HepG2 (cell line): ENCODE data around the gene ENAH. TPM values are rescaled to one million over a fixed set of nuclear protein-coding genes. Genes with fewer than 3 reads are reported as not detected.

Source experiments
- ATAC-seq: fragments of 200-7000 bp; cut with Tn5 transposase; 3 replicates; pipeline ENCODE4 v1.9.1; 2020; ENCODE audit warnings: mild to moderate bottlenecking, moderate library complexity
- BruUV-seq: library from RNA; stranded (reverse); fragments of 400-500 nt; replicated peaks from 2 replicates; lab custom pipeline; 2021; lab: Mats Ljungman, UMichigan
- CTCF ChIA-PET: fragments of 300-600 bp; formaldehyde crosslinking; extraction: SDS; loops from one replicate; lab custom pipeline; 2021; ENCODE audit warnings: low total read pairs, inconsistent platforms, low intra/inter-chr PET ratio; lab: Yijun Ruan, JAX
- POLR2A ChIA-PET: fragments of 350-600 bp; sonication (Branson Sonifier 250); formaldehyde crosslinking; loops from one replicate; lab custom pipeline; 2020; ENCODE audit warnings: antibody characterized with exemption, inconsistent platforms; lab: Yijun Ruan, JAX
- DNase-seq: peaks from one replicate; pipeline ENCODE4 v3.0.0-alpha.2; 2015; ENCODE audit warnings: low spot score
- FAIRE-seq: peaks from 3 replicates; lab custom pipeline; 2011; peaks lifted over from hg19 to GRCh38; lab: Jason Lieb, UNC
- H2AFZ ChIP-seq: one replicate; pipeline ENCODE4 v1.6.1; 2011; ENCODE audit warnings: low read length, inconsistent platforms
- H3K27ac ChIP-seq: fragments of 300-600 bp; 3 replicates; pipeline ENCODE4 v1.8.0; 2011; ENCODE audit warnings: mixed run types, mild to moderate bottlenecking, mixed read lengths, low read length, inconsistent platforms; ENCODE audit not compliant: insufficient read depth; ENCODE audit errors: extremely low read length
- H3K27me3 ChIP-seq, 2 experiments: fragments of 200-600 bp in 1 of 2; 2 replicates in 1 of 2; 3 replicates in 1 of 2; pipeline versions ENCODE4 v1.6.0 to v1.8.0; 2011; ENCODE audit warnings: low read length in 2 of 2, mild to moderate bottlenecking in 2 of 2, moderate library complexity in 2 of 2, inconsistent platforms in 1 of 2; ENCODE audit not compliant: insufficient read depth in 2 of 2, control insufficient read depth in 1 of 2
- H3K36me3 ChIP-seq, 2 experiments: fragments of 200-600 bp in 1 of 2; replicated peaks in 1 of 2; 2 replicates in 1 of 2; 3 replicates in 1 of 2; pipeline versions ENCODE4 v1.5.1 to v1.8.0; 2011; ENCODE audit warnings: low read length in 2 of 2, inconsistent platforms in 1 of 2; ENCODE audit not compliant: insufficient read depth in 2 of 2, control insufficient read depth in 1 of 2
- H3K4me1 ChIP-seq: 2 replicates; pipeline ENCODE4 v1.5.1; 2012; ENCODE audit warnings: low read length, inconsistent platforms; ENCODE audit not compliant: insufficient read depth
- H3K4me2 ChIP-seq: 2 replicates; pipeline ENCODE4 v1.6.0; 2011; ENCODE audit warnings: low read depth, low read length, inconsistent platforms
- H3K4me3 ChIP-seq, 3 experiments: fragments of 200-600 bp in 1 of 3; sonication (generic), shearing (Covaris generic) in 1 of 3; replicated peaks in 1 of 3; 2 replicates each; pipeline ENCODE4 v1.5.1; 2011 to 2016; ENCODE audit warnings: low read length in 3 of 3, inconsistent platforms in 2 of 3, low read depth in 2 of 3, mild to moderate bottlenecking in 2 of 3, control low read depth in 1 of 3, mixed read lengths in 1 of 3; ENCODE audit not compliant: insufficient read depth in 1 of 3
- H3K79me2 ChIP-seq: one replicate; pipeline ENCODE4 v1.6.1; 2011; ENCODE audit warnings: low read length, inconsistent platforms; ENCODE audit not compliant: insufficient read depth
- H3K9ac ChIP-seq: 2 replicates; pipeline ENCODE4 v1.6.0; 2011; ENCODE audit warnings: mild to moderate bottlenecking, low read depth, low read length, inconsistent platforms; ENCODE audit not compliant: insufficient read depth
- H3K9me3 ChIP-seq: 2 replicates; pipeline ENCODE4 v1.5.1; 2012; ENCODE audit warnings: mild to moderate bottlenecking, low read length
- H4K20me1 ChIP-seq: 2 replicates; pipeline ENCODE4 v1.6.0; 2011; ENCODE audit warnings: inconsistent platforms, mild to moderate bottlenecking, low read length, moderate library complexity; ENCODE audit not compliant: insufficient read depth
- ATRX ChIP-seq: sonication (generic); formaldehyde crosslinking; IDR thresholded peaks from 2 replicates; pipeline ENCODE4 v1.4.0; 2020; ENCODE audit warnings: missing genetic modification reagents, borderline replicate concordance
- CBX1 ChIP-seq: IDR thresholded peaks from one replicate; pipeline ENCODE4 v1.6.1; 2016; ENCODE audit warnings: antibody characterized with exemption, low read depth
- CENPX ChIP-seq: sonication (generic); formaldehyde crosslinking; IDR thresholded peaks from 2 replicates; pipeline ENCODE4 v1.9.0; 2021; ENCODE audit warnings: mild to moderate bottlenecking, missing genetic modification reagents, moderate library complexity
- CREBL2 ChIP-seq: sonication (generic); formaldehyde crosslinking; IDR thresholded peaks from 2 replicates; pipeline ENCODE4 v1.8.1; 2023; ENCODE audit warnings: missing genetic modification reagents, mild to moderate bottlenecking, borderline replicate concordance
- FLYWCH1 ChIP-seq: sonication (generic); formaldehyde crosslinking; IDR thresholded peaks from 2 replicates; pipeline ENCODE4 v1.8.1; 2023; ENCODE audit warnings: mild to moderate bottlenecking, missing genetic modification reagents
- HNF1B ChIP-seq: sonication (generic); formaldehyde crosslinking; IDR thresholded peaks from 2 replicates; pipeline ENCODE4 v1.5.1; 2020; ENCODE audit warnings: mild to moderate bottlenecking, moderate library complexity, missing genetic modification reagents
- KDM3A ChIP-seq: IDR thresholded peaks from 2 replicates; pipeline ENCODE4 v1.6.1; 2018; ENCODE audit warnings: low read depth, missing compliant biosample characterization
- KLF12 ChIP-seq: sonication (generic); formaldehyde crosslinking; IDR thresholded peaks from 2 replicates; pipeline ENCODE4 v1.4.0; 2020; ENCODE audit warnings: missing genetic modification reagents, borderline replicate concordance
- MBNL3 ChIP-seq: fragments of 250-450 bp; sonication (Bioruptor Pico); conservative IDR thresholded peaks from 2 replicates; pipeline ENCODE4 v1.8.0; 2022; ENCODE audit warnings: mild to moderate bottlenecking, inconsistent platforms
- NCOR1 ChIP-seq: fragments of 200-600 bp; sonication (generic); IDR thresholded peaks from 2 replicates; pipeline ENCODE4 v1.7.0; 2017; ENCODE audit warnings: antibody characterized with exemption, low read length, borderline replicate concordance
- NRL ChIP-seq: sonication (generic); formaldehyde crosslinking; IDR thresholded peaks from 2 replicates; pipeline ENCODE4 v1.5.0; 2020; ENCODE audit warnings: missing genetic modification reagents, mild to moderate bottlenecking, moderate library complexity, borderline replicate concordance
- PRMT3 ChIP-seq: sonication (generic); formaldehyde crosslinking; IDR thresholded peaks from 2 replicates; pipeline ENCODE4 v1.8.1; 2022; ENCODE audit warnings: low read depth, mild to moderate bottlenecking, moderate library complexity, missing genetic modification reagents, borderline replicate concordance
- RFX1 ChIP-seq: fragments of 450-650 bp; IDR thresholded peaks from 2 replicates; pipeline ENCODE4 v1.6.1; 2017
- SMAD9 ChIP-seq: sonication (generic); formaldehyde crosslinking; IDR thresholded peaks from 2 replicates; pipeline ENCODE4 v1.5.1; 2020; ENCODE audit warnings: mild to moderate bottlenecking, missing genetic modification reagents
- ZMAT5 ChIP-seq: sonication (generic); formaldehyde crosslinking; IDR thresholded peaks from 2 replicates; pipeline ENCODE4 v1.5.0; 2020; ENCODE audit warnings: mild to moderate bottlenecking, low read depth, missing genetic modification reagents, borderline replicate concordance
- ZNF501 ChIP-seq: sonication (generic); formaldehyde crosslinking; IDR thresholded peaks from 2 replicates; pipeline ENCODE4 v1.5.1; 2020; ENCODE audit warnings: mild to moderate bottlenecking, moderate library complexity, missing genetic modification reagents
- ZNF768 ChIP-seq: sonication (generic); formaldehyde crosslinking; IDR thresholded peaks from 2 replicates; pipeline ENCODE4 v1.4.0; 2020; ENCODE audit warnings: missing genetic modification reagents
- WGBS: methylation state at CpG from one replicate; pipeline ENCODE4 v1.1.6; 2017; ENCODE audit warnings: low lambda C conversion rate; 5-methylcytosine and 5-hydroxymethylcytosine counted together
- in situ Hi-C: cut with HindIII; loops from 2 replicates; pipeline ENCODE4 v1.10.0; 2017; ENCODE audit warnings: low pct_unique_long_range_greater_than_20kb; ENCODE audit not compliant: extremely low pct_ligation_motif_present
- intact Hi-C: fragments of 100-400 bp; cut with micrococcal nuclease; formaldehyde crosslinking; loops from one replicate; pipeline ENCODE4 v1.10.0; 2022; ENCODE audit not compliant: unreplicated experiment
- polyA plus RNA-seq, 8 experiments: library from polyadenylated mRNA; depleted of rRNA in 3 of 8; stranded (reverse) in 7 of 8; unstranded in 1 of 8; fragments of >200 nt; fragmentation: Illumina TruSeq in 4 of 8; extraction: Trizol in 4 of 8; gene quantifications; 2 replicates each; pipeline versions ENCODE4 v1.2.1 to v1.2.3, GENCODE V29; 2011 to 2016; ENCODE audit warnings: low read depth in 4 of 8, missing spikeins in 1 of 8, mixed read lengths in 1 of 8; ENCODE audit not compliant: insufficient read depth in 1 of 8
- total RNA-seq, 5 experiments: library from RNA; depleted of rRNA; stranded (reverse); fragments of >200 nt; fragmentation: Illumina TruSeq; extraction: Trizol; gene quantifications; 2 replicates each; pipeline ENCODE4 v1.2.3, GENCODE V29; 2016; ENCODE audit warnings: low read depth in 1 of 5
- TF ChIP-seq, protein P1 (sequence below): sonication (generic); formaldehyde crosslinking; IDR thresholded peaks from 2 replicates; pipeline ENCODE4 v1.9.0; 2021; ENCODE audit warnings: missing genetic modification reagents, mild to moderate bottlenecking, borderline replicate concordance
- TF ChIP-seq, protein P2 (sequence below): sonication (generic); formaldehyde crosslinking; IDR thresholded peaks from 2 replicates; pipeline ENCODE4 v1.4.0; 2020; ENCODE audit warnings: mild to moderate bottlenecking, low read depth, missing genetic modification reagents
- TF ChIP-seq, protein P3 (sequence below): sonication (generic); formaldehyde crosslinking; conservative IDR thresholded peaks from 2 replicates; pipeline ENCODE4 v1.8.1; 2023; ENCODE audit warnings: missing genetic modification reagents

Gene ENAH
- total and polyA plus RNA-seq, 2 of the 13 experiments (the other 11 are each of a cell fraction or from before 2014, with no cell fraction given), result 22.1 to 58.3 TPM

- ATAC-seq (peak; percentile 98), FAIRE-seq (peak; percentile 88), DNase-seq (peak; percentile 98)
- peaks cover 78% of the 10 kb centered on the region for H3K4me1 ChIP-seq
- H4K20me1 ChIP-seq, result no peaks in the 10 kb centered on the region
- peak overlapping the region; percentile 63 for H3K27ac ChIP-seq
- 0% methylated on average over 2 of the region's 2 CpGs for WGBS
- H3K79me2 ChIP-seq, result no peaks in the 10 kb centered on the region
- intact Hi-C loops (loop anchor here (5.0 kb wide), 2 partner anchors 42 to 73 kb away; partner anchors contain the start of gene ENAH), in situ Hi-C loops (loop anchor here (5.0 kb wide), 1 partner anchor 73 kb away; no protein-coding TSS in a partner anchor)
- BruUV-seq, result no TSS peak
- H2AFZ ChIP-seq, result no peak overlapping the region
- CTCF ChIA-PET, result no interaction called here
- peak overlapping the region; percentile 40; the same call in 1 of the 2 replicates for H3K4me2 ChIP-seq
- 0 out of 2 replicates have a peak overlapping the region, but pooled peaks have one; percentile 12 for H3K9ac ChIP-seq
- POLR2A ChIA-PET, result interaction anchor here (0.6 to 6.6 kb wide), 10 partner anchors 11 to 124 kb away, joined by 3 to 36 read pairs (median 3); partner anchors contain the start of genes ENAH and SRP9
- no peaks in the 10 kb centered on the region for H3K27me3 ChIP-seq
- H3K36me3 ChIP-seq, result no peaks in the 10 kb centered on the region
- H3K9me3 ChIP-seq, result no peaks in the 10 kb centered on the region
- H3K4me3 ChIP-seq, result no peak overlapping the region
- no peak for TF ChIP-seq ATRX (CRISPR knock-in tag)
- no peak for TF ChIP-seq KLF12 (CRISPR knock-in tag)
- TF ChIP-seq MBNL3 (CRISPR knock-in tag), result no peak
- TF ChIP-seq FLYWCH1 (CRISPR knock-in tag), result no peak
- TF ChIP-seq PRMT3 (CRISPR knock-in tag), result no peak
- no peak for TF ChIP-seq CENPX (CRISPR knock-in tag)
- no peak for TF ChIP-seq ZNF501 (CRISPR knock-in tag)
- TF ChIP-seq, protein P1, sequence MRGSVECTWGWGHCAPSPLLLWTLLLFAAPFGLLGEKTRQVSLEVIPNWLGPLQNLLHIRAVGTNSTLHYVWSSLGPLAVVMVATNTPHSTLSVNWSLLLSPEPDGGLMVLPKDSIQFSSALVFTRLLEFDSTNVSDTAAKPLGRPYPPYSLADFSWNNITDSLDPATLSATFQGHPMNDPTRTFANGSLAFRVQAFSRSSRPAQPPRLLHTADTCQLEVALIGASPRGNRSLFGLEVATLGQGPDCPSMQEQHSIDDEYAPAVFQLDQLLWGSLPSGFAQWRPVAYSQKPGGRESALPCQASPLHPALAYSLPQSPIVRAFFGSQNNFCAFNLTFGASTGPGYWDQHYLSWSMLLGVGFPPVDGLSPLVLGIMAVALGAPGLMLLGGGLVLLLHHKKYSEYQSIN (CRISPR knock-in tag), result no peak
- TF ChIP-seq KDM3A (CRISPR knock-in tag), result no peak
- TF ChIP-seq ZMAT5 (CRISPR knock-in tag), result no peak
- no peak for TF ChIP-seq ZNF768 (CRISPR knock-in tag)
- TF ChIP-seq RFX1, result no peak
- TF ChIP-seq, protein P2, sequence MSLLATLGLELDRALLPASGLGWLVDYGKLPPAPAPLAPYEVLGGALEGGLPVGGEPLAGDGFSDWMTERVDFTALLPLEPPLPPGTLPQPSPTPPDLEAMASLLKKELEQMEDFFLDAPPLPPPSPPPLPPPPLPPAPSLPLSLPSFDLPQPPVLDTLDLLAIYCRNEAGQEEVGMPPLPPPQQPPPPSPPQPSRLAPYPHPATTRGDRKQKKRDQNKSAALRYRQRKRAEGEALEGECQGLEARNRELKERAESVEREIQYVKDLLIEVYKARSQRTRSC (CRISPR knock-in tag), result no peak
- TF ChIP-seq NCOR1, result peak; percentile 47; the same call in 1 of the 2 replicates
- TF ChIP-seq HNF1B (CRISPR knock-in tag), result 0 out of 2 replicates have a peak, but pooled peaks have one; percentile 66
- TF ChIP-seq, protein P3, sequence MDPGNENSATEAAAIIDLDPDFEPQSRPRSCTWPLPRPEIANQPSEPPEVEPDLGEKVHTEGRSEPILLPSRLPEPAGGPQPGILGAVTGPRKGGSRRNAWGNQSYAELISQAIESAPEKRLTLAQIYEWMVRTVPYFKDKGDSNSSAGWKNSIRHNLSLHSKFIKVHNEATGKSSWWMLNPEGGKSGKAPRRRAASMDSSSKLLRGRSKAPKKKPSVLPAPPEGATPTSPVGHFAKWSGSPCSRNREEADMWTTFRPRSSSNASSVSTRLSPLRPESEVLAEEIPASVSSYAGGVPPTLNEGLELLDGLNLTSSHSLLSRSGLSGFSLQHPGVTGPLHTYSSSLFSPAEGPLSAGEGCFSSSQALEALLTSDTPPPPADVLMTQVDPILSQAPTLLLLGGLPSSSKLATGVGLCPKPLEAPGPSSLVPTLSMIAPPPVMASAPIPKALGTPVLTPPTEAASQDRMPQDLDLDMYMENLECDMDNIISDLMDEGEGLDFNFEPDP, result no peak
- TF ChIP-seq CREBL2 (CRISPR knock-in tag), result no peak
- TF ChIP-seq SMAD9 (CRISPR knock-in tag), result no peak
- TF ChIP-seq NRL (CRISPR knock-in tag), result no peak
- no peak for TF ChIP-seq CBX1
Observed at GRCh38 chr1:225694151-225694603, 41.3 kb upstream of the ENAH start.
